NCI-H446 (cell line): ENCODE measurements around the gene IGFBP4.
A peak's percentile ranks its signal among the peaks of the same experiment; 100 is the strongest.

Experiments
- DNase-seq, 2 experiments: peaks; one replicate each; lab custom pipeline; 2025; lab: John Stamatoyannopoulos, UW

The IGFBP4 gene

GRCh38 chr17:40432864-40433528 lies 10.3 kb upstream of the IGFBP4 start:
- peak; percentile 52 to 72 for DNase-seq

- peak; percentile 71 to 78 for DNase-seq
Measured at GRCh38 chr17:40433551-40434415, 9.5 kb upstream of the IGFBP4 start.

DNA sequence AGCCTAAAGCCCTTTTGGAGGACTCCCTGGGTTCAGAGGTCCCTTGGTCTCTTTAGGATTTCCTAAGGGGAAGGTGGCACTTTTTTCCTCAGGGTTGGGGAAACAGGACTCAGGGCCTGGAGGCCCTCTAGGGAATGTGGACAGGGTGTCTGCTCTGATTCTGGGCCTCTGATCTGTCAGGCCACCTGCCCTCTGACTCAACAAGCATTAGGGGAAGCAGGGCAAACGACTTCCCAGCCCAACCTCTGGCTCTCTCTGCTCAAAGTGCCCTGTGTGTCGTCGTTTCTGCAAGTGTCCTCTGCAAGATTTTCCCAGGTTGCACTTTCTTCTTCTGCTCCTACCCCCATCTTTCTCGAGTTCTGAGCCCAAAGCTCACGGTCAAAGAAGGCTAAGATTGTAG lies 6.6 kb upstream of the IGFBP4 start:
- DNase-seq = no peak

DNA sequence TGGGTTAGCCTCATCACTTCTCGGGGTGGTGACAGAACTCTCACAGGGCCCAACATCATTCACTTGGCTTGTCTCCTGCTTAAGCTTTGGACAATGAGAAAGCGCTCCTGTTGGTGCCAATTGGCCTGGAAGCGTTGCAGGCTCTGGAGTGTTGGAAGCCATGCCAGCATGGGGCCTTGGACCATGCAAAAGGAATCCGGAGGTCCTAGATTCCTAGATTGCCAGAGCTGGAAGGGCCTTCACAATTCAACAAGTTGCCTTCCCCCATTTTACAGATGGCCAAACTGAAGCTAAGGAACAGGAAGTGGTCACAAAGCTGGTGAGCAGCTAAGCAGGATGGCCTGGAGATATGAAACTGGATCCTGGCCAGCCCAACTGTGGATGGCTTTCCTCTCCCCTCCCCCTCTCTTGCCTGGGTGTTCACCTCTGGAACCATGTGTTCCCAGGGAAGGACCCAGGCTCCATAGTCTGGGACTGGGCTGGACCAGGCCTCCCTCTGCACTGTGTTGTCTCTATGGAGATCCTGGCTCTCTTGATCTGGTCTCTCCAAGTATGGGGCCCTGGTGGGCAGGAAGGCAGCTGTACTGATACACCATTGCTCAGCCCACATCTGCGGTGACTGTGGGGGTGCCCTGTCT lies 6.0 kb upstream of the IGFBP4 start:
- DNase-seq = peak; percentile 30 to 70

GRCh38 chr17:40440166-40440565 lies 3.1 kb upstream of the IGFBP4 start:
- no peak for DNase-seq

- no peak for DNase-seq
Measured at GRCh38 chr17:40442392-40443195, 656 bp upstream of the IGFBP4 start.

DNA sequence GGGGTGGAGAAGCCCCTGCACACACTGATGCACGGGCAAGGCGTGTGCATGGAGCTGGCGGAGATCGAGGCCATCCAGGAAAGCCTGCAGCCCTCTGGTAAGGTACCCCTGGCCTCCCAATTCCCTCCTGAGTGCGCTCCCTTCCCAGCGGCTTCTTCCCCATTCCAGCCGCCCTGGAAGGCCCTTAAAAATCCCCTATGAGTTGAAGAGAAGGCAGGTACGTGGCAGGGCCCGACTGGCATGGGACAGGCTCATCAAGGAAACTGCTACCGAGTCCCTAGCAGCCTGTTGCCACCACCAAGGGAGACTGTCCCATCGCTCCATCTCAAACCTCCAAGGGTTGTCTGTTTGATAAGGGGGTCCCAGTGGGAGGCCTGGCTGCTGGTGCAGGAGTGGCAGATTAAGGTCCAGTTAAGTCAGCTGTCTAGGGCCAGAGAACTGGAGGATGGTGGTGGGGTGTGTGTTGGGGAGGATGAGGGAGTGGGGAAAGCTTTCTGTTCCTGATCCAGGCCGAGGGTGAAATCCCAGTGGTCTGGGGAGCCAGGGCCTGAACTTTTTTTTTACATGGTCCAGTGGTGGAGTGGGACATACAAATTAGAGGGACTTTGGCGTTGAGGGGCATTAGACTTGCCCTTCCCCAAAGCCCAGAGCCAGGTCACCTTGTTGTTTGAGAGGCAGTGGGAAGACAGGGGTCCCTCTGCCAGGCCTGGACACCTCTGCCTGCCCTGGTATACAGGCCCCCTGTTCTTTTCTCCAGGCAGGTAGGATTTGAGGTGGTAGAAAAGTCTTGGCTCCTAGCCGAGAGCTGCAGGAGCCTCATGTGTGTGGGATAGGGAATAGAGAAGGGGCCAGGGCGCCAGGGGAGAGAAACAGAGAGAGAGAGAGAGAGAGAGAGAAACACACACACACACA lies 994 bp downstream of the IGFBP4 start:
- no peak for DNase-seq

GRCh38 chr17:40445751-40446468 lies 2.7 kb downstream of the IGFBP4 start:
- DNase-seq = no peak

DNA sequence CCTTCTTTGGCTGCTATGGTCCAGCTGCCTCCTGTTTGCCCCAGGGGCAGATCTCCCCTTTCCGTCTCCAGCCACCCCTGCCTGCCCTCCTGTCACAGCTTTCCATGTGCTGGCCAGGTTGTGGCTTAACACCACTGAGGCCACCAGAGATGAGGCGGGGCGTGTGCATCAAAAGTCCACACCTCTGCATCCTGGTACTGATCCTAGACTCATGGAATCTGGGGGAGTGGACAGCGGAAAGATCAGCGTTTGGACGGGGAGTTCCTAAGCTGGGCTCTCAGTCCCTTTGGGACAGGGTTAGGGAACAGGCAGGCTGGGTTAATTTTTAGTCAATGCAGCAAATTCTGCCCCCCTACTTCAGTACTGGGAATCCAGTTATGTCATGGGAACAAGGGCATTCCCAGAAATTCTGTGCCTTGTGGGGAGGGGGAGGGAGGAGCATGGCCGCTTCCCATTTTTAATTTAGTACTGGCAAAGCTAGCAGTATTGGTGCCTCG lies 3.9 kb downstream of the IGFBP4 start:
- no peak for DNase-seq

DNA sequence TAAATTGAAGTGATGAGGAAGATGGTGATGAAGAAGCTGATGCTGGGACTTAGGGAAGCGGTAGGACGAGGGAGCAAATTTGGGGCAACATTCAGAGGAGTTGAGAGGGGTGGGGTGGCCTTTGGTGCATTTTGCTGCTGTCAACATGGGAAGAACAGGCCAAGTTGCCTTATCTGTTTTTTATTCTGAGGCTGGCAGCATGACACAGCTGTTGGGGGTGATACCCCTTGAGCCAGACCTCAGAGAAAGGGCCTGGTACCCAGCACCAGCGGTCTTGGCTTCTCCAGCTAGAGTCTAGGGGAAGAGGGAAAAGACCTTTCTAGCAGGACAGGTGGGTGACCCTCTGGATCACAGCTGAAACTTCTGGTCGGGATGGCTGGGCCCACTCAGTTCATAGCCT lies 4.6 kb downstream of the IGFBP4 start:
- DNase-seq = no peak

GRCh38 chr17:40448213-40448638 lies 5.0 kb downstream of the IGFBP4 start:
- peak in 1 of 2 experiments; percentile 47 for DNase-seq

- DNase-seq = no peak
Measured at GRCh38 chr17:40448639-40449261, 5.5 kb downstream of the IGFBP4 start.

DNA sequence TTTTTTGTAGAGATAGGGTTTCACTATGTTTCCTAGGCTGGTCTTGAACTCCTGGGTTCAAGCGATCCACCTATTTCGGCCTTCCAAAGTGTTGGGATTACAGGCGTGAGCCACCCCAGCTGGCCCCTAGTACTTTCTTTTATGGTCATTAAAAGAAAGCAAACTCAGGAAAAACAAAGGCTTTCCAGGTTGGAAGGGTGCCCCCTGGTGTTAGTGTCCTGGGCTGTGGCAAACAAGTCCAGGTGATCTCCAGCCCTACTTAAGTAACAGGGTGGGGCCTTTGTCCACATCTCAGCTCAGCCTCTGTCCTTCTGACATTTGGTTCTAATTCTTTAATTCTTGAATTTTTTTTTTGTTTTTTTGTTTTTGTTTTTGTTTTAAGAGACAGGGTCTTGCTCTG lies 6.9 kb downstream of the IGFBP4 start:
- DNase-seq = no peak

GRCh38 chr17:40451420-40451819 lies 8.2 kb downstream of the IGFBP4 start:
- DNase-seq = peak in 1 of 2 experiments; percentile 39

- no peak for DNase-seq
Measured at GRCh38 chr17:40452216-40452787, 9.1 kb downstream of the IGFBP4 start.

DNA sequence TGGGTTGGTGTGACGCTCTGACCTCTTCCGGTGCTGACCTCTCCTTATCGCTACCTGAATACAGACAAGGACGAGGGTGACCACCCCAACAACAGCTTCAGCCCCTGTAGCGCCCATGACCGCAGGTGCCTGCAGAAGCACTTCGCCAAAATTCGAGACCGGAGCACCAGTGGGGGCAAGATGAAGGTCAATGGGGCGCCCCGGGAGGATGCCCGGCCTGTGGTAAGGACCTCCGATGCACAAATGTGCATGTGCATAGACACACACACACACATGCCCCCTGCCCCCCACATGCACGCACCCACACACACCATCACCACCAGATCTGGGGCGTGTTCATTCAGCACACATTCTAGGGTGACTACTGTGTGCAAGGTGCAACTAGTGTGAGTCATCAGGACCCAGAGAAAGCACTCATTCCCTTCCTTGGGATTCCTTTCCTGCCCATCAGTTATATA lies 9.7 kb downstream of the IGFBP4 start:
- no peak for DNase-seq

- no peak for DNase-seq
Measured at GRCh38 chr17:40453881-40454612, 10.8 kb downstream of the IGFBP4 start.

DNA sequence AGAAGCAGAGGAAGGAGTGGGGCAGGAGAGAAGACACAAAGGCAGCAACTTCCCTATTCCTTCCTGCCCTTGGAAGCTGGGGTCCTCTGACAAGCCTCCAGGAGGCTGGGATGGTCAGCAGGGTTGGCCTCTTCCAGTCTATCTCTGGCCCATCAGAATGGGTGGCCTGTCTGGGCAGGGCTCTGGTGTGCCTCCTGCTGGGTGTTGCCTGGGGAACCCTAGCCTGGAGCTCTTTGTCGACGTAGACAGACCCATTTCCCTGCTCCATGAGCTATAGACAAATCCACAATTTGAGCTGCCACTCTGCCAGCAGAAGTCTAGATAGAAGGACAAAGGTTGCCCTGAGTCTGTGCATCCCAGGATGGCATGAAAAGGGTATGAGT lies 11.4 kb downstream of the IGFBP4 start:
- no peak for DNase-seq
